COR-L47 (cell line): ENCODE measurements around the gene CARMIL1.

Experiments used
- DNase-seq: peaks from one replicate; lab custom pipeline; 2025; lab: John Stamatoyannopoulos, UW

Gene CARMIL1

GRCh38 chr6:25311331-25311840 lies 32.2 kb downstream of the CARMIL1 start:
- no peak for DNase-seq

GRCh38 chr6:25312034-25312620 lies 33.0 kb downstream of the CARMIL1 start:
- DNase-seq, result no peak

GRCh38 chr6:25312703-25313102 lies 33.5 kb downstream of the CARMIL1 start:
- no peak for DNase-seq

- no peak for DNase-seq
These were observed 35.5 kb downstream of the CARMIL1 start for GRCh38 chr6:25314509-25315175.

- no peak for DNase-seq
These were observed 36.3 kb downstream of the CARMIL1 start for GRCh38 chr6:25315194-25316177.

GRCh38 chr6:25316626-25317025 lies 37.5 kb downstream of the CARMIL1 start:
- no peak for DNase-seq

- no peak for DNase-seq
These were observed 39.4 kb downstream of the CARMIL1 start for GRCh38 chr6:25318589-25318988.

- no peak for DNase-seq
These were observed 41.3 kb downstream of the CARMIL1 start for GRCh38 chr6:25320459-25320858.

- no peak for DNase-seq
These were observed 43.5 kb downstream of the CARMIL1 start for GRCh38 chr6:25322692-25323091.

GRCh38 chr6:25324066-25324762 lies 45.0 kb downstream of the CARMIL1 start:
- DNase-seq, result no peak

GRCh38 chr6:25326126-25326525 lies 47.0 kb downstream of the CARMIL1 start:
- DNase-seq, result no peak

- DNase-seq, result no peak
These were observed 47.8 kb downstream of the CARMIL1 start for GRCh38 chr6:25326960-25327359.

- DNase-seq, result peak; percentile 26
These were observed 48.3 kb downstream of the CARMIL1 start for GRCh38 chr6:25327432-25327831.

- no peak for DNase-seq
These were observed 50.1 kb downstream of the CARMIL1 start for GRCh38 chr6:25329161-25329817.

- DNase-seq, result no peak
These were observed 50.8 kb downstream of the CARMIL1 start for GRCh38 chr6:25329982-25330381.

- DNase-seq, result peak; percentile 27
These were observed 51.9 kb downstream of the CARMIL1 start for GRCh38 chr6:25330796-25331685.

GRCh38 chr6:25332165-25332564 lies 53.0 kb downstream of the CARMIL1 start:
- DNase-seq, result no peak

- DNase-seq, result no peak
These were observed 53.5 kb downstream of the CARMIL1 start for GRCh38 chr6:25332655-25333071.

- no peak for DNase-seq
These were observed 54.3 kb downstream of the CARMIL1 start for GRCh38 chr6:25333471-25333870.

GRCh38 chr6:25334793-25335192 lies 55.6 kb downstream of the CARMIL1 start:
- DNase-seq, result no peak
